Fibroblast of mammary gland (primary cell): ENCODE data around the gene BCL11A.

ENCODE experiments used
- DNase-seq: peaks from one replicate; pipeline ENCODE4 v3.0.0-alpha.2; 2010; ENCODE audit warnings: low read depth
- H3K4me3 ChIP-seq: 2 replicates; pipeline ENCODE4 v1.5.1; 2011; ENCODE audit warnings: low read depth, mild to moderate bottlenecking, low read length, moderate library complexity; ENCODE audit not compliant: control insufficient read depth
- TF ChIP-seq, protein P1 (sequence below): conservative IDR thresholded peaks from 2 replicates; pipeline ENCODE4 v1.5.1; 2011; ENCODE audit warnings: low read depth, low read length, inconsistent platforms; ENCODE audit not compliant: control insufficient read depth, insufficient read depth

The BCL11A gene

DNA sequence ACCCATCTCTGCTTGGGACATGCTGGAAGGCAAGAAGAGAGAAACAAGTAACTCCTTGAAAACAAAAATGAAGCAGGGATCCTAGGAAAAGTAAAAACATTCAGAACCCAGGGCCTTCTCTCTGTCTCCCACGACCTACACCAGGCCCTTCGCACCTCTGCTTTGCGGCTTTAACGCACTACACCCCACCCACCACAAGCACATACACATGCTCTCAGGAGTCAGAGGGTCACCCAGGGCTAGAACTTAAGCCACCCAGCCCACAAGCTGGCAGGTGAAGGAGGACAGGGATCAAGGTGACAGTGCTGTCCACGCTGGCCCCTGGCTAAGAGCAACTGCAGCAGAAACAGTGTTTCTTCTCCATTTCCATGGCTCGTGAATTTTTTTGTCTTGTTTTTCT is 72.2 kb downstream of the BCL11A start:
- no peak for DNase-seq
- TF ChIP-seq, protein P1, sequence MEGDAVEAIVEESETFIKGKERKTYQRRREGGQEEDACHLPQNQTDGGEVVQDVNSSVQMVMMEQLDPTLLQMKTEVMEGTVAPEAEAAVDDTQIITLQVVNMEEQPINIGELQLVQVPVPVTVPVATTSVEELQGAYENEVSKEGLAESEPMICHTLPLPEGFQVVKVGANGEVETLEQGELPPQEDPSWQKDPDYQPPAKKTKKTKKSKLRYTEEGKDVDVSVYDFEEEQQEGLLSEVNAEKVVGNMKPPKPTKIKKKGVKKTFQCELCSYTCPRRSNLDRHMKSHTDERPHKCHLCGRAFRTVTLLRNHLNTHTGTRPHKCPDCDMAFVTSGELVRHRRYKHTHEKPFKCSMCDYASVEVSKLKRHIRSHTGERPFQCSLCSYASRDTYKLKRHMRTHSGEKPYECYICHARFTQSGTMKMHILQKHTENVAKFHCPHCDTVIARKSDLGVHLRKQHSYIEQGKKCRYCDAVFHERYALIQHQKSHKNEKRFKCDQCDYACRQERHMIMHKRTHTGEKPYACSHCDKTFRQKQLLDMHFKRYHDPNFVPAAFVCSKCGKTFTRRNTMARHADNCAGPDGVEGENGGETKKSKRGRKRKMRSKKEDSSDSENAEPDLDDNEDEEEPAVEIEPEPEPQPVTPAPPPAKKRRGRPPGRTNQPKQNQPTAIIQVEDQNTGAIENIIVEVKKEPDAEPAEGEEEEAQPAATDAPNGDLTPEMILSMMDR = no peak

DNA sequence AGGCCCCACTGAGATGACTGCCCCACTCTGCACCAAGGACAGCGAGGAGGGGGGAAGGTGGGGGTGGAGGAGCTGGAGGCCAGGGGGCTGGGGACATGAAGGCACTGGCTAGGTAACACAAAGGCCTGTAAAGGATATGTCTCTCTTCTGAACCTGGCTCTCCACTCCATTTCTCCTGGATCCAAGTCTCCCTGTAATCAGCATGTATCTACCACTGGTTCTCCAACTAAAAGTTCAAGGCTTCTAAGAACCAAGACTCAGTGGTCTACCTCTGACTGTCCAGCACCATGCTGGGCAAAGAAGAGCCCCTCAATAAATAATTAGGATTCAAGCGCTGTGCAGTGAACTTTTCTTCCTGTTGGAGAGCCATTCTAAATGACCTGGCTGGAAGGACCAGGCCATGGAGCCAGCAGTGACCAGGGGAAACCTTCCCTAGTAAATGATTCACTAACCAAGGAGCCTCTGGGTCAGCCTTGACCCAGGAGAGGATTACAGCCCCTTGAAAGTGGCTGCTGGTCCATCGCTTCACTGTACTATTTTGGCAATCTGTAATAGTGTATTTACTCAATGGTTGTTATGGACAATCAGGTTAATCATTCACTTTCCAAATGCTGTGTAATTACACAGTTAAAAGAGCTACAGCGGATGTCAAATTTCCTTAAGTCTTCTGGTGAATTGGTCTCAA is 73.2 kb downstream of the BCL11A start:
- TF ChIP-seq, protein P1 = no peak
- H3K4me3 ChIP-seq = no peak overlapping the region
- DNase-seq = no peak

More for the DNA sequence above, 72.2 kb downstream of the BCL11A start:
- H3K4me3 ChIP-seq = no peak overlapping the region

DNA sequence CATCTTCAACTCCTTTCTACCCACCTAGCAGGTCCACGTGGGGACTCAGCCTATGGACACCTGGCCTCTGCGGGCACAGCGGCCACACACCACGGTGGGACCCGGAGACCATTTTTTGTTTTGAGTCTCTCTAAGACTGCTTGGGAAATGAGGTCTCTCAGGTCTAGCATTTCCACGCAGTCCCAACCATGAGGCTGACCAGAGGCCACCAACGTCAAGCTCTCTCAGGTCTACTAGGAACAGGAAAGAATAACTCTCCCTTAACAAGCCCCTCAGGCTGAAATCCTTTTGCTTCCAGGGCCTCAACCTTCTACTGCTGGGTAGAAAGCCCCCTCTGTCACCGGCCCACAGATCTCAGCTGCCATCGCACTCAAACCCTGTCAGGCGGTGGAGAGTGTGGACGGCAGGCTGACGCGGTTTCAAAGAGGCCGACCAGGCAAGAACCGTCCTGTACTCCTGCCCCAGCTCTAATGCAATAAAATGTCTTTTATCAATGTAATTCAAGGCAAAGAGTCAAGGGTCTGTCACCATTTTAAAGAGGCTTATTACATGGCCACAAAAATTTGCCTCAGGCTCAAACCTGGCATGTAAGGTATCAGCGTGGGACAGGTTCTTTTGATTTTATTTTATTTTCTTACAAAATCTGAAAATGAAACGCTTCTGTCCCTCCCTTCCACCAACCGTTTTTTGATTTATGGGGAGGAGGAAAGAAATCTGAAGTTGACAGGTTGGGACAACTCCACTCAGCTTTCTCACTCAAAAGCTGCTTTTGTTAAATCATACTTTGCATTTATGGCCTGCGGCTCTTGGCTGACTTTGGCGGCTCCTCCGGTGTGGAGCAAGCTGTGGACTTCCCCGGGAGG is 74.0 kb downstream of the BCL11A start:
- TF ChIP-seq, protein P1 = no peak
- H3K4me3 ChIP-seq = no peak overlapping the region
- no peak for DNase-seq

DNA sequence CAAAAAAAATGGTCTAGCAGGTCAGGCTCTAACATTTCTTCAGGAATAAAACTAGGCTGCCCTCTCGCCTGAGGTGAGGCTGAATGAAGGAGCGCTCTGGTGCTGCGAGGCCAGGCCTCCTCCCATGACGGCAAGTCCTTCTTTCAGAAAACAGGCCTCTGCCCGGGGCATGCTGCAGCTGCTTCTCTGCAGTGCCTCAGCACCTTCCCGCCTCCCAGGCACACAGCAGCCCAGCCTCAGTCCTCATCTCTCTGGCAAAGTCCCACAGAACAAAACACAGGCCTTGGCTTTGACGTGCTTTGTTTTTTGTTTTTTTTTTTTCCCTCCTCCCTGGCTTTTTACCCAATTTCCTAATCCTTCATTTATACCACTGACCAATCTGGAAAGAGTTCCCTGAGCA is 74.8 kb downstream of the BCL11A start:
- TF ChIP-seq, protein P1 = no peak
- no peak for DNase-seq
- H3K4me3 ChIP-seq = no peak overlapping the region

DNA sequence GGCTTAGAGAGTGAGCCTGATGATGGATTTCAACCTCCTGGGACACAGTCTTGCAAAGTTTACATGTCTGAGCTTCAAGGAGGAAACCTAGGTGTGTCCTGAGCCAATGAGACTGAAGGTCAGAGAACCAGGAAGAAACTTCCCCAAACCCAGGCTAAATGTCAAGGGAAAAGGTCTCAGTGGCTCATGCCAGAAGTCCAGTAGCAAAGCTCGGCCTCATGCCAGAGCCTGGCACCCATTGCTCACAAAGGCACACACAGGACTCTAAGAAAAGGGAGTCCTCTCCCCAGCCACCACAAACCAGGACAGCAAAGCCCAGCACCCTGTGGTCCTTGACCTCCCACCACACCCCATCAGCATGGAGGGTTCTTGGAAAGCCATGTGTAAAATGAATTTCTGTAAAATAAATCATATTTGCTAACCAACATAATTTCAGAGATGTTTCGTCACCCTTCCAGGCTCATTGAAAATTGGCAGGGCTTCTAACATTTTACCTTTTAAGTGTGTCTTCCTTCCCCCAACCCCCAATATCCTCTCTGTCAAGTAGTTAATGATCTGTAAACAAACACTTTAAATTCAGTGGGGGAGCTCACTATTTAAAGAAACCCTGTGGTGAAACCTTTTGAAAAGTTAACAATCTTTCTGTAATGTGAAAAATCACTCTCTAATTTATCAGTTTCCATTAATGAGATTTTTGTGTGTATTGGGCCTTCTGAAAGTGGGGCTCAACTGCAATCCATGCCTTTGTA is 77.1 kb downstream of the BCL11A start:
- DNase-seq = no peak
- TF ChIP-seq, protein P1 = no peak
- no peak overlapping the region for H3K4me3 ChIP-seq

DNA sequence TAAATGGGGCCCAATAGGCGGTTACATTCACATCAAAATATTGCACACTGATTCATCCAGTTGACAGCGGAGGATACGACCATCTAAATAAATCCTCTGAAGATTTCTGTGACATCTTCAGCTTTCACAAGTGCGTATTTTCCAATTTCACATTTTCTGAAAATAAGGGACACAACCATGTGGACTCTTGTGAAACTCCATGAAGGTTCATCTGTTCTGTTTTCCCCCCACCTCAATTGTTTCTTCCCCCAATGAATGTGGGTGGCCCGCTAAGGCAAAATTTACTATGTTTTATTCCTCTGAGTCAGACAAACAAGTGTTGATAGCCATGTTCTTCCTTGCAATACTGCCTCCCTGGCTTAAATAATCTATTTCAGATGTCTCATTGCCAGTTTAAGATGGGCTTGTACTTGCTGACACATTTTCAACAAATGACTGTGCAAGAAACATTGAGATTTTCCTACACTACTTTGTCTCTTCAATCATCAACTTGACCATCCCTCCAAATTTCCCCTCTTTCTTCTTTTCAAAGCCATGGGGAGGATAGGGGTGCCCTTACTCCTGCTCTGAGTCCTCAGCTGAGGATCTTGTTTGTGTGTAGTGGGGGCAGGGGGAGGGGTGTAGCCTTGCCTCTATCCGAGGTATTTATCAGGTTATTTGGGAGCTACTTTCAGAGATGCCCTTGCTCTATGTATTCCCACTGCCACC is 78.2 kb downstream of the BCL11A start:
- TF ChIP-seq, protein P1 = no peak
- no peak for DNase-seq
- no peak overlapping the region for H3K4me3 ChIP-seq
